K562 (cell line): ENCODE data around the gene DKKL1. TPM values are rescaled to one million over a fixed set of nuclear protein-coding genes. Genes with fewer than 3 reads are reported as not detected.

Source experiments
- ATAC-seq: fragments of 200-7000 bp; cut with Tn5 transposase; 3 replicates; pipeline ENCODE4 v1.9.1; 2020; ENCODE audit warnings: moderate library complexity
- BruUV-seq: library from RNA; stranded (reverse); fragments of 400-500 nt; replicated peaks from 2 replicates; lab custom pipeline; 2021; lab: Mats Ljungman, UMichigan
- CTCF ChIA-PET: fragments of 300-600 bp; formaldehyde crosslinking; extraction: SDS; loops from one replicate; lab custom pipeline; 2021; ENCODE audit warnings: low intra/inter-chr PET ratio; lab: Yijun Ruan, JAX
- POLR2A ChIA-PET: fragments of 300-600, 350-650 bp; sonication (Branson Sonifier 250); formaldehyde crosslinking; extraction: SDS; loops from one replicate; lab custom pipeline; 2021; ENCODE audit warnings: antibody characterized with exemption, inconsistent platforms; lab: Yijun Ruan, JAX
- DNase-seq, 4 experiments: peaks; one replicate each; pipeline versions ENCODE4 v3.0.0 to v3.0.0-alpha.2; 2011 to 2018; ENCODE audit warnings: low spot score in 3 of 4, mixed read lengths in 3 of 4; ENCODE audit errors: extremely low read depth in 1 of 4
- FAIRE-seq: peaks from 2 replicates; lab custom pipeline; 2011; peaks lifted over from hg19 to GRCh38; lab: Jason Lieb, UNC
- H2AFZ ChIP-seq: 2 replicates; pipeline ENCODE4 v1.6.0; 2011; ENCODE audit warnings: low read depth, low read length, control low read depth, inconsistent platforms
- H3K27ac ChIP-seq: fragments of 200-600 bp; 3 replicates; pipeline ENCODE4 v1.8.0; 2011; ENCODE audit warnings: low read depth, mild to moderate bottlenecking, control low read depth, inconsistent platforms, low read length, moderate library complexity, mixed read lengths; ENCODE audit errors: extremely low read depth
- H3K27me3 ChIP-seq, 2 experiments: fragments of 300-600 bp in 1 of 2; 2 replicates in 1 of 2; 3 replicates in 1 of 2; pipeline versions ENCODE4 v1.6.0 to v1.8.0; 2011; ENCODE audit warnings: inconsistent platforms in 2 of 2, low read length in 2 of 2, mild to moderate bottlenecking in 1 of 2, mixed read lengths in 1 of 2, moderate library complexity in 1 of 2; ENCODE audit not compliant: control insufficient read depth in 2 of 2, insufficient read depth in 2 of 2
- H3K36me3 ChIP-seq: fragments of 300-600 bp; 3 replicates; pipeline ENCODE4 v1.8.0; 2011; ENCODE audit warnings: mild to moderate bottlenecking, low read length, inconsistent platforms; ENCODE audit not compliant: control insufficient read depth, insufficient read depth
- H3K4me1 ChIP-seq, 2 experiments: fragments of 200-600 bp in 1 of 2; replicated peaks in 1 of 2; 2 replicates in 1 of 2; 3 replicates in 1 of 2; pipeline versions ENCODE4 v1.5.1 to v1.8.0; 2011; ENCODE audit warnings: inconsistent platforms in 2 of 2, low read length in 2 of 2, mild to moderate bottlenecking in 1 of 2, mixed read lengths in 1 of 2, moderate library complexity in 1 of 2; ENCODE audit not compliant: control insufficient read depth in 2 of 2, insufficient read depth in 2 of 2
- H3K4me2 ChIP-seq: 2 replicates; pipeline ENCODE4 v1.6.1; 2011; ENCODE audit warnings: low read length, control low read depth, inconsistent platforms, mixed read lengths; ENCODE audit not compliant: insufficient read depth
- H3K4me3 ChIP-seq: fragments of 200-600 bp; sonication (generic), shearing (Covaris generic); 2 replicates; pipeline ENCODE4 v1.5.1; 2016; ENCODE audit warnings: control low read depth, inconsistent platforms
- H3K79me2 ChIP-seq: fragments of 200-600 bp; 3 replicates; pipeline ENCODE4 v1.8.0; 2011; ENCODE audit warnings: low read length, inconsistent platforms; ENCODE audit not compliant: control insufficient read depth, insufficient read depth
- H3K9ac ChIP-seq, 2 experiments: 2 replicates each; pipeline versions ENCODE4 v1.6.0 to v1.6.1; 2011; ENCODE audit warnings: low read depth in 2 of 2, low read length in 2 of 2, control low read depth in 1 of 2, inconsistent platforms in 1 of 2, mild to moderate bottlenecking in 1 of 2, mixed read lengths in 1 of 2; ENCODE audit not compliant: insufficient read depth in 1 of 2
- H3K9me1 ChIP-seq: one replicate; pipeline ENCODE4 v1.6.0; 2011; ENCODE audit warnings: inconsistent platforms, mild to moderate bottlenecking, low read length, moderate library complexity; ENCODE audit not compliant: control insufficient read depth, insufficient read depth
- H3K9me3 ChIP-seq: replicated peaks from 2 replicates; pipeline ENCODE4 v1.5.1; 2011; ENCODE audit warnings: low read depth, low read length, inconsistent platforms; ENCODE audit not compliant: control insufficient read depth, insufficient read depth
- H4K20me1 ChIP-seq: replicated peaks from 2 replicates; pipeline ENCODE4 v1.6.1; 2011; ENCODE audit warnings: low read length, inconsistent platforms, mixed read lengths; ENCODE audit not compliant: control insufficient read depth, insufficient read depth
- ARID1B ChIP-seq: fragments of 450-650 bp; IDR thresholded peaks from 2 replicates; pipeline ENCODE4 v1.6.1; 2016; ENCODE audit warnings: antibody characterized with exemption, mild to moderate bottlenecking, inconsistent platforms
- CAMTA2 ChIP-seq: fragments of 250-450 bp; sonication (Bioruptor Pico); conservative IDR thresholded peaks from 2 replicates; pipeline ENCODE4 v1.5.1; 2022
- CHD4 ChIP-seq: fragments of 200-600 bp; sonication (generic); IDR thresholded peaks from 3 replicates; pipeline ENCODE4 v1.6.1; 2012; ENCODE audit warnings: low read depth, mild to moderate bottlenecking, mixed read lengths, low read length, inconsistent platforms; ENCODE audit not compliant: insufficient read depth, insufficient replicate concordance, poor library complexity, severe bottlenecking
- FOXO4 ChIP-seq: fragments of 450-650 bp; formaldehyde crosslinking; IDR thresholded peaks from 2 replicates; pipeline ENCODE4 v1.4.0; 2020; ENCODE audit warnings: mild to moderate bottlenecking, moderate library complexity
- KLF13 ChIP-seq: fragments of 450-650 bp; IDR thresholded peaks from 2 replicates; pipeline ENCODE4 v1.6.1; 2016; ENCODE audit warnings: missing genetic modification characterization, low read depth, mild to moderate bottlenecking, missing compliant biosample characterization, moderate library complexity, borderline replicate concordance
- MAZ ChIP-seq, 2 experiments: fragments of 450-650 bp in 1 of 2; sonication (generic) in 1 of 2; formaldehyde crosslinking; IDR thresholded peaks in 1 of 2; conservative IDR thresholded peaks in 1 of 2; 2 replicates each; pipeline versions ENCODE4 v1.4.0 to v1.5.0; 2020; ENCODE audit warnings: mild to moderate bottlenecking in 1 of 2, missing genetic modification reagents in 1 of 2
- NKRF ChIP-seq: fragments of 450-650 bp; IDR thresholded peaks from 2 replicates; pipeline ENCODE4 v1.6.1; 2016; ENCODE audit warnings: borderline replicate concordance
- RFX5 ChIP-seq: IDR thresholded peaks from 2 replicates; pipeline ENCODE4 v1.6.1; 2011; ENCODE audit warnings: low read depth, mild to moderate bottlenecking, improper control_type of control experiment, low read length
- SRSF1 ChIP-seq: fragments of 200-400 bp; formaldehyde crosslinking; IDR thresholded peaks from 2 replicates; pipeline ENCODE4 v1.6.1; 2017; ENCODE audit warnings: mild to moderate bottlenecking, low read depth, low read length, moderate library complexity
- SRSF7 ChIP-seq: fragments of 200-400 bp; formaldehyde crosslinking; optimal IDR thresholded peaks from 2 replicates; pipeline ENCODE3; 2017; ENCODE audit warnings: mild to moderate bottlenecking, low read depth, low read length
- TFAP4 ChIP-seq: sonication (generic); formaldehyde crosslinking; IDR thresholded peaks from 2 replicates; pipeline ENCODE4 v1.8.0; 2022; ENCODE audit warnings: missing genetic modification reagents, mild to moderate bottlenecking, moderate library complexity, borderline replicate concordance
- ZBTB1 ChIP-seq: sonication (generic); formaldehyde crosslinking; IDR thresholded peaks from 2 replicates; pipeline ENCODE4 v1.8.1; 2023; ENCODE audit warnings: missing genetic modification reagents, low read depth, mild to moderate bottlenecking, borderline replicate concordance
- ZFPM2 ChIP-seq: fragments of 250-450 bp; sonication (Bioruptor Pico); IDR thresholded peaks from 2 replicates; pipeline ENCODE4 v1.5.1; 2022; ENCODE audit warnings: mild to moderate bottlenecking
- ZNF696 ChIP-seq: fragments of 250-450 bp; sonication (Bioruptor Pico); conservative IDR thresholded peaks from 2 replicates; pipeline ENCODE4 v1.4.0; 2020; ENCODE audit warnings: mild to moderate bottlenecking, moderate library complexity
- ZZZ3 ChIP-seq: fragments of 450-650 bp; IDR thresholded peaks from 2 replicates; pipeline ENCODE4 v1.6.1; 2016; ENCODE audit warnings: antibody characterized with exemption, mild to moderate bottlenecking, moderate library complexity
- WGBS: fragments of 100-300 bp; shearing (Covaris generic); methylation state at CpG from one replicate; pipeline ENCODE4 v1.1.6; 2016; ENCODE audit warnings: low coverage, mixed read lengths; ENCODE audit not compliant: insufficient coverage; ENCODE audit errors: missing lambda C conversion rate; 5-methylcytosine and 5-hydroxymethylcytosine counted together
- in situ Hi-C: fragments of 300-500 bp; cut with MboI; formaldehyde crosslinking; loops from 4 replicates; pipeline ENCODE4 v1.15.0; 2018; ENCODE audit warnings: inconsistent platforms, mixed read lengths
- intact Hi-C: fragments of 100-400 bp; cut with micrococcal nuclease; formaldehyde crosslinking; loops from 2 replicates; pipeline ENCODE4 v1.14.2; 2022
- polyA plus RNA-seq, 8 experiments: library from polyadenylated mRNA; depleted of rRNA in 4 of 8; stranded (reverse) in 5 of 8; unstranded in 3 of 8; fragments of >200 nt; fragmentation: Nextera tagmentation in 2 of 8; fragmentation: Illumina TruSeq in 1 of 8; extraction: Ambion mirVana in 2 of 8; extraction: Trizol in 1 of 8; gene quantifications; 2 replicates each; pipeline versions ENCODE4 v1.2.1 to v1.2.3, GENCODE V29; 2011 to 2014; ENCODE audit warnings: inconsistent platforms in 1 of 8, missing spikeins in 1 of 8
- total RNA-seq, 7 experiments: library from RNA; depleted of rRNA in 6 of 7; stranded (reverse); fragments of >200 nt in 6 of 7; fragmentation: Illumina TruSeq in 2 of 7; extraction: Trizol in 2 of 7; gene quantifications; 2 replicates each; pipeline versions ENCODE4 v1.2.1 to v1.2.3, GENCODE V29; 2011 to 2021; ENCODE audit warnings: low replicate concordance in 1 of 7
- TF ChIP-seq, protein P1 (sequence below): fragments of 250-450 bp; sonication (Bioruptor Pico); IDR thresholded peaks from 2 replicates; pipeline ENCODE4 v1.8.0; 2021; ENCODE audit warnings: borderline replicate concordance, mild to moderate bottlenecking, moderate library complexity; ENCODE audit not compliant: poor library complexity, severe bottlenecking
- TF ChIP-seq, protein P2 (sequence below): sonication (generic); formaldehyde crosslinking; IDR thresholded peaks from 2 replicates; pipeline ENCODE4 v1.8.0; 2022; ENCODE audit warnings: mild to moderate bottlenecking, missing genetic modification reagents

Gene DKKL1
- total and polyA plus RNA-seq, 9 of the 15 experiments (the other 6 are each of a cell fraction or from before 2014, with no cell fraction given) = 0.15 to 1.7 (median 0.52) TPM

DNA sequence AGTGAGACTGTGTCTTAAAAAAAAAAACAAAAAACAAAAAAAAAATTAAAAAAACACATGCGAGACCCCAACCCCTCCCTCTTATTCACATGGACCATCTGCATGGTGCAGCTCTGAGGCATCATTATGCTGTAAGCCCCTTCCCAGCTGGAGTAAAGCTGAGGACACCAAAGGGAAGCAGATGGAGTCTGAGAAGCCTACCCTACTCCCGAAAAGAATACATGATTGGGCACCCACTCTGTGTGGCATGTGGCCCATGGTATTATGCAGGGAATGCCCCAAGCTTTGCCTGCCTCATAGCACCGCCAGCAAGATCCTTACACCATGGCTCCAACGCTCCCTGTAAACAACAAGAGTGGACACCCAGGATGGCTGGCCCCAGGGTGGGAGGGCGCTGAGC is 54.8 kb downstream of the DKKL1 start:
- H3K4me1 ChIP-seq = peaks cover 39 to 51% of the 10 kb centered on the region in 2 experiments
- no peak overlapping the region for H3K4me2 ChIP-seq
- BruUV-seq = no TSS peak
- H3K9ac ChIP-seq = no peak overlapping the region
- H3K79me2 ChIP-seq = no peaks in the 10 kb centered on the region
- WGBS = 29% methylated on average over 5 of the region's 5 CpGs
- POLR2A ChIA-PET = interaction anchor here (0.7 to 3.0 kb wide), 2 partner anchors 10 to 997 kb away, joined by 3 to 14 read pairs; no protein-coding TSS in a partner anchor
- CTCF ChIA-PET = no interaction called here
- no peaks in the 10 kb centered on the region for H3K36me3 ChIP-seq
- intact Hi-C loops (no loop called here), in situ Hi-C loops (no loop called here)
- no peaks in the 10 kb centered on the region for H3K9me1 ChIP-seq
- no peaks in the 10 kb centered on the region for H3K9me3 ChIP-seq
- no peaks in the 10 kb centered on the region for H3K27me3 ChIP-seq
- FAIRE-seq (no peak), DNase-seq (no peak), ATAC-seq (no peak)
- no peak overlapping the region for H3K4me3 ChIP-seq
- H2AFZ ChIP-seq = no peak overlapping the region
- H3K27ac ChIP-seq = no peak overlapping the region
- H4K20me1 ChIP-seq = no peaks in the 10 kb centered on the region
- TF ChIP-seq FOXO4 (CRISPR knock-in tag) = no peak
- TF ChIP-seq SRSF1 = no peak
- TF ChIP-seq TFAP4 (CRISPR knock-in tag) = no peak
- TF ChIP-seq ARID1B = no peak
- TF ChIP-seq SRSF7 = no peak
- TF ChIP-seq RFX5 = no peak
- TF ChIP-seq MAZ (CRISPR knock-in tag; conservative IDR thresholded peaks at IDR 0.05 in 1 of 2, IDR thresholded peaks at IDR 0.05 in 1 of 2) = no peak
- TF ChIP-seq ZBTB1 (CRISPR knock-in tag) = no peak
- no peak for TF ChIP-seq ZNF696 (CRISPR knock-in tag)
- no peak for TF ChIP-seq KLF13
- TF ChIP-seq ZFPM2 (CRISPR knock-in tag) = no peak
- no peak for TF ChIP-seq CHD4
- TF ChIP-seq ZZZ3 = no peak
- no peak for TF ChIP-seq CAMTA2 (CRISPR knock-in tag)
- TF ChIP-seq, protein P1, sequence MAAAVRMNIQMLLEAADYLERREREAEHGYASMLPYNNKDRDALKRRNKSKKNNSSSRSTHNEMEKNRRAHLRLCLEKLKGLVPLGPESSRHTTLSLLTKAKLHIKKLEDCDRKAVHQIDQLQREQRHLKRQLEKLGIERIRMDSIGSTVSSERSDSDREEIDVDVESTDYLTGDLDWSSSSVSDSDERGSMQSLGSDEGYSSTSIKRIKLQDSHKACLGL = no peak
- TF ChIP-seq, protein P2, sequence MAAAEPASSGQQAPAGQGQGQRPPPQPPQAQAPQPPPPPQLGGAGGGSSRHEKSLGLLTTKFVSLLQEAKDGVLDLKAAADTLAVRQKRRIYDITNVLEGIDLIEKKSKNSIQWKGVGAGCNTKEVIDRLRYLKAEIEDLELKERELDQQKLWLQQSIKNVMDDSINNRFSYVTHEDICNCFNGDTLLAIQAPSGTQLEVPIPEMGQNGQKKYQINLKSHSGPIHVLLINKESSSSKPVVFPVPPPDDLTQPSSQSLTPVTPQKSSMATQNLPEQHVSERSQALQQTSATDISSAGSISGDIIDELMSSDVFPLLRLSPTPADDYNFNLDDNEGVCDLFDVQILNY (CRISPR knock-in tag) = no peak
- TF ChIP-seq NKRF = no peak
